ENCODE data around the gene CHFR. TPM values are rescaled to one million over a fixed set of nuclear protein-coding genes. Genes with fewer than 3 reads are reported as not detected.

The CHFR gene
- total RNA-seq, 1 experiment from 2014 or later: 53.3 TPM

- Histone ChIP-seq H3K79me1 (ENCODE audit: insufficient read depth, low read depth, low read length, poor library complexity, severe bottlenecking) (peaks cover 12% of the 10 kb centered on the region), H4K20me1 (ENCODE audit: control insufficient read depth, insufficient read depth, insufficient read length) (no peaks in the 10 kb centered on the region), H2AK5ac (ENCODE audit: insufficient read length, low read length) (no peak overlapping the region), H3K14ac (ENCODE audit: insufficient read depth, low read length) (no peak overlapping the region), H3K27me3 (ENCODE audit: insufficient read depth, low read length) (no peaks in the 10 kb centered on the region), H4K5ac (ENCODE audit: insufficient read length, low read depth, low read length) (no peak overlapping the region), H3K23me2 (ENCODE audit: insufficient read length, low read depth, low read length, poor library complexity, severe bottlenecking) (peaks cover 11% of the 10 kb centered on the region), H4K91ac (ENCODE audit: insufficient read length, low read depth, low read length) (no peak overlapping the region), H3K4ac (ENCODE audit: low read depth, low read length) (no peak overlapping the region), H3K4me2 (ENCODE audit: insufficient read depth, insufficient read length, low read length) (no peak overlapping the region), H3K18ac (ENCODE audit: insufficient read length, low read depth, low read length) (no peak overlapping the region), H2BK15ac (ENCODE audit: low read depth, low read length) (no peak overlapping the region), H2BK20ac (ENCODE audit: low read depth, low read length, poor library complexity, severe bottlenecking) (no peak overlapping the region), H2BK12ac (ENCODE audit: insufficient read length, low read depth, low read length) (no peak overlapping the region), H3K56ac (ENCODE audit: insufficient read length, low read depth, low read length) (no peak overlapping the region), H3K79me2 (ENCODE audit: insufficient read depth, low read length) (peaks cover 6% of the 10 kb centered on the region; the same call in 1 of the 2 replicates), H2BK5ac (ENCODE audit: insufficient read length, low read length) (no peak overlapping the region), H3T11ph (ENCODE audit: low read length) (no peak overlapping the region), H3K4me1 (ENCODE audit: insufficient read depth, low read length) (no peaks in the 10 kb centered on the region), H3K9ac (ENCODE audit: extremely low read depth, insufficient read length, low read length) (no peak overlapping the region), H4K8ac (replicated peaks; ENCODE audit: insufficient read length, low read depth, low read length) (no peak overlapping the region), H3K9me3 (ENCODE audit: control insufficient read depth, low read depth, low read length) (no peaks in the 10 kb centered on the region), H2AFZ (ENCODE audit: low read length) (no peak overlapping the region), H3K23ac (ENCODE audit: insufficient read length, low read depth, low read length) (no peak overlapping the region), H2BK120ac (ENCODE audit: low read depth, low read length, poor library complexity, severe bottlenecking) (no peak overlapping the region), H3K27ac (ENCODE audit: insufficient read length, low read depth, low read length) (no peak overlapping the region)
- no peak for TF ChIP-seq CTCF (conservative IDR thresholded peaks at IDR 0.05)
- Mint-ChIP-seq H3K27ac (no peak overlapping the region), H3K9me3 (no peaks in the 10 kb centered on the region), H3K27me3 (ENCODE audit: low read depth) (no peaks in the 10 kb centered on the region; the same call in 1 of the 2 replicates), H3K4me3 (peak overlapping the region in 1 of 2 experiments; percentile 4; a peak in 1 of 5 replicates), H3K4me1 (peaks cover 12 to 15% of the 10 kb centered on the region in 2 experiments), H3K36me3 (ENCODE audit: insufficient read depth in 1 of 3, low read depth in 3 of 3) (peaks cover 21 to 47% (median 45%) of the 10 kb centered on the region in 3 experiments; a peak in 6 of 7 replicates)
- no peak for DNase-seq
- WGBS (ENCODE audit: extremely low coverage, insufficient read length, low lambda C conversion rate): no CpG with 5 or more reads among the region's 16 CpGs
These were observed 61.5 kb downstream of the CHFR start for GRCh38 chr12:132825861-132826260.

Data from H9 (cell line).